ENCODE results near the gene TSGA10. TPM values are rescaled to one million over a fixed set of nuclear protein-coding genes. Genes with fewer than 3 reads are reported as not detected.
"Not testable (repeated sequence)": the region's sequence is repeated elsewhere in the genome, so short reads cannot be mapped to it uniquely, and the experiment has no call there.

Gene TSGA10
- total RNA-seq (2014; rRNA removed; shearing (Covaris generic)) = 5.5 and 8.4 TPM in 2 replicates

GRCh38 chr2:99154643-99155536 is at the start of gene TSGA10, which contains the start of gene LIPT1:
TSGA10 (minus strand) TSS chr2:99154942; CDS start chr2:99109439, 45,503 bp downstream.
LIPT1 (plus strand) TSS chr2:99154967; CDS start chr2:99161958, 6,991 bp downstream.
- DNase-seq (ENCODE audit: low spot score) = peak; percentile 86

DNA sequence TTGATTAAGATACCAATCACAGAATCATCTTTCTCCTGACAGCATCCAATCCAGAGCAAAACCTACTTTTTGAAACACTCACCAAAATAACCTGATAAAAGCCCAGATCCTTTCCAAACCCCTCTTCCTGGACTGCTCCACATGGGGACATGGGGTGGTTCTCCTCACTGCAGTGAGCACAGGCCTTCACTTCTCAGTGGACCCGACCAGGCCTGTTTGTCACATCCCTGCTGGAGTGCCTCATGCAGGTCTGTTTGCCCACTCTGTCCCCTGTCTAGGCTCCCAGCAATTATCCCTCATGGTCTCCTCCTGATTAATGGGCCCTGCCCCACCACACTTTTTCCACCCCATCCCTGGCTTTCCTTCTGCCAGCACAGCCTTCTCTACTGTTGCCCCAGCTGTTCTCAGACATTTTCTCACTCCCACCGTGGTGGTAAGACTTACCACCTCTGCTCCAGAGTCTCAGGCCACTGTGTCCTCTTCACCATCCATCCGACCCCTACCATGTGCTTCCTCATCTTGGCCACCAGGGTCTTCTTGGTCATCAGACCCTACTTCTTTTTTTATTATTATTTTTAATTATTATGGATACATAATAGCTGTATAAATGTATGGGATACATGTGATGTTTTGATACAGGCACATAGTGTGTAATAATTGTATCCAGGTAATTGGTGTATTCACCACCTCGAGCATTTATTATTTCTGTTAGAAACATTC is 47.4 kb upstream of the TSGA10 start:
- DNase-seq (ENCODE audit: low spot score) = no peak

GRCh38 chr2:99200076-99200800 is 45.5 kb upstream of the TSGA10 start:
- no peak for DNase-seq (ENCODE audit: low spot score)

- DNase-seq (ENCODE audit: low spot score) = peak; percentile 22
These were observed 43.5 kb upstream of the TSGA10 start for GRCh38 chr2:99198103-99198841.

DNA sequence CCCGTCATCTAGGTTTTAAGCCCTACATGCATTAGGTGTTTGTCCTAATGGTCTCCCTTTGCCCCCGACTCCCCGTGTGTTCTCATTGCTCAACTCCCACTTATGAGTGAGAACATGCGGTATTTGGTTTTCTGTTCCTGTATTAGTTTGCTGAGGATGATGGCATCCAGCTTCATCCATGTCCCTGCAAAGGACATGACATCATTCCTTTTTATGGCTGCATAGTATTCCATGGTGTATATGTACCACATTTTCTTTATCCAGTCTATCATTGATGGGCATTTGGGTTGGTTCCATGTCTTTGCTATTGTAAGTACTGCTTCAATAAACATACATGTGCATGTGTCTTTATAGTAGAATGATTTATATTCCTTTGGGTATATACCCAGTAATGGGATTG is 37.6 kb upstream of the TSGA10 start:
- DNase-seq (ENCODE audit: low spot score) = not testable (repeated sequence)

DNA sequence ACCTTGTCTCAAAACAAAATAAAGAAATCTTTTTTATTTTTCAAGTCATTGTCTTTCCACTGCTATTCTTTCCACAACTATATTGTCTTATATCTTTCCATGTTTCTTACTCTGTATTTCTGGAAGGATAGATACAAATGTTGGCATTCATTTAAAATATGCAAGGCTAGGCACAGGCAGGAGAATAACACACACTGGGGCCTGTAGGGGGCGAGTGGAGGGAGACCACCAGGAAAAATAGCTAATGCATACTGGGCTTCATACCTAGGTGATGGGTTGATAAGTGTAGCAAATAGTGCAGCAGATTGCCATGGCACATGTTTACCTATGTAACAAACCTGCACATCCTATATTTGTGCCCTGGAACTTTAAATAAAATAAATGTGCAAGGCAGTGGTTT is 35.8 kb upstream of the TSGA10 start:
- DNase-seq (ENCODE audit: low spot score) = no peak

GRCh38 chr2:99188357-99188756 is 33.6 kb upstream of the TSGA10 start:
- no peak for DNase-seq (ENCODE audit: low spot score)

DNA sequence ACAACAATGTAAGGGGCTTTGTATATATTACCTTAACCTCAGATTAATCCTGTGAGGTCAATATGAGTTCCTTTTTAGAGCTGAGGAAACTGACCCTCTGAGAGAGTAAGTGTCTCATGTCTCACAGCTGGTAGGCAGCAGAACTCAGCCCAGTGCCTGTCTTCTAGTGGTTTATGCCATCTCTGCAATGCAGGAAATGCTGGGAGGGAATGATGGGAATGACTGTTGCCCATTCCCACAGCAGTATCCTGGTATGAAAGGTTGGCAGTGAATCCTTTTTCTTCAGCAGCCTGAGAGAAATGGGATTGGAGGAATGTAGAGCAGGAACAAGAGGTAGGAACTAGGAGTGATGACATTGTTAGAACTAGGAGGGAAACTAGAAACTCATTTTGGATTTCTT is 32.3 kb upstream of the TSGA10 start:
- DNase-seq (ENCODE audit: low spot score) = no peak

GRCh38 chr2:99184811-99185210 is 30.1 kb upstream of the TSGA10 start:
- DNase-seq (ENCODE audit: low spot score) = no peak

DNA sequence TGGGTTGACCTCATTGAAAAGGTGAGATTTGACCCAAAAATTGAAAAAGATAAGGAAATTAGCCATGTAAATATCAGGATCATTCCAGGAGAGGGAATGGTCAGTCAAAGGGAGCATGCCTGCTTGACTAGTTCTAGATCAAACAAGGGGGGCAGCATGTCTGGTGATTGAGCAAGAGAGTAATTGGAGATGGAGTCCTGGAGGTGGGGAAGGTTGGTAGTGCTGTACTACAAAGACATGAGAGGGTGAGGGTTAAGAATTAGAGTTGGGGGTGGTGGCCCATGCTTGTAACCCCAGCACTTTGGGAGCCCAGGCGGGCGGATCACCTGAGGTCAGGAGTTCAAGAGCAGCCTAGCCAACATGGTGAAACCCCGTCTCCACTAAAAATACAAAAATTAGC is 28.3 kb upstream of the TSGA10 start:
- DNase-seq (ENCODE audit: low spot score) = no peak

GRCh38 chr2:99181624-99182000 is 26.9 kb upstream of the TSGA10 start:
- DNase-seq (ENCODE audit: low spot score) = peak; percentile 38

DNA sequence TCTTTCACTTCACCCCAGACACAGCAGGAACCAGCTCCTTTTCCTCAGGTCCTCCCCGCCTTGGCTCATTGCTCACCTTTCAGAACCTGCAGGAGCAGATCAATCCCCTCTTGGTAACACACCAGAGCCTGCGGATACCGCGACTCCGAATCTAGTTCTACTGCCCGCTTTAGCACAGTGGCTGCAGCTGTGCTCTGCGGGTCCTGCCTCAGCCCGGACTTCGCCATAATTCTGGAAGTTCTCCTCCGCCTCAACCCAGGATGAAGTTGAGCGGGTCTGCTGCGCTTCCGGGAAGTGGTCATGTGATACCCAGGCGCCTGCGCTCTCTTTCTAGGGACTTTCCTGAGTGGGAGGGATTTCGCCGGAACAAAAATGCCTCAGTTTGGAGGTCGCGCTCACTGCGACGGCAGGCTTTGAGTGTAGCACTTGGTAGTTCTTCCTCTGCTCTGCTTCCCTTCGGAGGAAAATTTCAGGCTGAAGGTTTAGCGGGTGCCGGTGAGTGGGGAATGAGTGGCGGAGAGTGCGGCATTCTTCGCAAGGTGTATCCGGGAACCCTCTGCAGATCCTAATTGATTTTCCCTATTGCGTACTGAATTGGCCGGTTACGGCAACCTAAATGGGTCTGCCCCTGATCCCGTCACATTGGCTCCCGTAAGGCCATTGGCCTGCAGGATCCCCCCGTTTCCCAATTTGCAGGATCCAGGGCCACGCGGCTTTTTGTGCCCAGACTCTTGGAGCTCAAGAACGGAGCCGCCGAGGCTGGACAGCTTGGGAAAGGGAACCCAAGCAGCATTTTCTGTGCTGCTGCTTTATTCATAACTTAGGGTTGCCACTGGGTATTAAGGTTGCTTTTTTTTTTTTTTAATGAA is 26.2 kb upstream of the TSGA10 start, which contains the start of the genes MITD1 and MRPL30:
Gene MITD1 (minus strand): TSS at position 304 of the 869 bp plus-strand sequence. CDS start 77 bp downstream, at position 227.
Gene MRPL30 (plus strand): TSS at position 430 of the 869 bp plus-strand sequence. CDS start 5,020 bp downstream, outside the sequence.
- peak; percentile 97 for DNase-seq (ENCODE audit: low spot score)

GRCh38 chr2:99171377-99172140 is 16.8 kb upstream of the TSGA10 start:
- DNase-seq (ENCODE audit: low spot score) = no peak

DNA sequence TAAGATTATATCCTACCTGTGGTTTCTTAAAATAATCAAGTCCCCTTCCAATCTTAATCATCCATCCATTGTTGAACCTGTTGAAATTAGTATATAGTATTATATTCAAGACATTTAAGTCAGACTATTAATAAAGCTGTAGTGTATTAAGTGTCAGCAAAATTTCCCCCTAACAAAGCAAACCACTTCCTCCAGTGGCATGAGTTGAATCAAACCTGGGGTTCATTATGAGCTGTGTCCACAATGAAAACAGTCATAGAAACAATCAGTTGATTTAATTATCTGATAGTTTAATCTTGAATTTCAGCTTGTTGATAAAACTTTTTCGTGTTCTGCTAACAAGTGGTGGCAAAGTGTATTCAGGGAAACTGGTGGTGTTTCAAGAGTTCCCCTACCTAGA is 14.8 kb upstream of the TSGA10 start:
- DNase-seq (ENCODE audit: low spot score) = no peak

DNA sequence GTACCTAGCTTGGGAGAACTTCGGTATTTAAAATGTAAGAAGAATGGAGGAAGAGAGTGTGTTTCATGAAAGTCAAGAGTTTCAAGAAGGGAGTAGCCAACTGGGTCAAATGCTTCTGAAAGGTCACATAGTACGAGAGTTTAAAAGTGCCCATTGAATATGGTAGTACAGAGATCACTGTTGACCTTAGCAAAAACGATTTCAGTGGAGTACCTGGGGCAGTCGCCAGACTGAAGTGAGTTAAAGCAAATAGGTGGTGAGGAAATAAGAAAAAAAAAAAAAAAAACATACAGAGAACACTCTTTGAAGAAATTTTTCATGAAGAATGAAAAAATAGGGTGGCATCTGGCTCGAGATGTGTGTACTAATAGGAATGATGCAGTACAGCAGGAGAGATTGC is 11.5 kb upstream of the TSGA10 start:
- DNase-seq (ENCODE audit: low spot score) = no peak

- DNase-seq (ENCODE audit: low spot score) = no peak
These were observed 4.9 kb upstream of the TSGA10 start for GRCh38 chr2:99159594-99159993.

- no peak for DNase-seq (ENCODE audit: low spot score)
These were observed 3.9 kb upstream of the TSGA10 start for GRCh38 chr2:99158599-99158998.

DNA sequence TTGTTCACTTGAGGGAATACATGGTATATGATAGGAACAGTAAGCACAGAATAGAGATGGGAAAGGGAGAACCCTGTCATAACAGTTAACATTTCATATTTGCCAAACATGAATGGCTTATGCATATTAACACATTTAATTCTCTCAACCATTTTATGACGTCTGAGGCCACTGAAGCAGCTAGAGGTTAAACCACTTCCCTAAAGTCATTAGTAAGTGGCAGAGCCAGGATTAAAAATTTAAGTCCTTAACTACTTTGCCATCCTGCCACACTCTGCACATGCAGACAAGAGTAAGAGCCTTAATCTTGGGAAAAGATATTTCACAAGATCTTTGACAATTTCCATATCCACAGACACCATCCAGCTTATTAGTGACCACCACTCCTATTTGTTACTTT is 2.1 kb upstream of the TSGA10 start:
- DNase-seq (ENCODE audit: low spot score) = no peak

DNA sequence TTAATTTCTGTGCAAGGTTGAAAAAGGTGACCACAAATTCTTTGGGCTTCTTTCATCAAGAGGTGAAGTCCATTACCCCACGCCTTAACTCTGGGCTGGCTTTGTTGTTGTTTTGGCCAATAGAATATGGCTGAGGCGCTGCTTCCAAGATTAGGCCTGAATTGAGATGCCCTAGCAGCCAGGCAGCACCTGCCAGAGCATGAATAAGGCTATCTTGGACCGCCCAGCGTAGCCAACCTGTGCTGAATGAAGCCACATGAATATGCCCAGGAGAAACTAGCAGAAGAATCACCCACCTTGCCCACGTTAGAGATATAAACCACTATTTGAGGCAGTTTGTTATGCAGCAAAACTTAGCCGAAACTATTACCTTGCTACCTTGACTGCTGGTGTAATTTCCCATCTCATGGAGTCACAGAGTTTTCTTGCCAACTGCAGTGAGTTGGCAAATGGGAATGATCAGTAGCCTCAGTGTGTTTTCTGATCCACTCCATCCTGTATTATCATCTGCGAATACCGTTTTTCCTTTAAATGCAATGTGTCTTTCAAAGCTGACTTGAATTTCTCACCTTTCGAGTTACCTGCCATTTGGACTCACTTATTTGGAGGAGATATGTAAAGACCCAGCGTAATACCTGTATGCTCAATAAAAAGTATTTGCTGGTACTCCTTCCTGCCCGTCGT is 679 bp downstream of the TSGA10 start:
- DNase-seq (ENCODE audit: low spot score) = no peak

Data from HT-29 (cell line).